Uterus (tissue), 4 donors: ENCODE results near the gene GIT2. TPM values are rescaled to one million over a fixed set of nuclear protein-coding genes. Genes with fewer than 3 reads are reported as not detected.

Experiments
- DNase-seq, 2 donors: peaks; one replicate each; pipeline ENCODE4 v3.0.0-alpha.2; 2019 to 2020
- H3K27ac ChIP-seq, 2 donors: fragments of 200-600 bp; sonication (generic); 1 replicate in 1 of 2; 2 replicates in 1 of 2; pipeline ENCODE4 v1.5.1; 2016 to 2018
- H3K27me3 ChIP-seq, 2 donors: fragments of 200-600 bp; sonication (generic); one replicate each; pipeline ENCODE4 v1.5.1; 2018 to 2019; ENCODE audit warnings: control low read depth in 1 of 2
- H3K36me3 ChIP-seq, 2 donors: fragments of 200-600 bp; sonication (generic); one replicate each; pipeline ENCODE4 v1.5.1; 2019; ENCODE audit warnings: control low read depth in 1 of 2
- H3K4me1 ChIP-seq, 2 donors: fragments of 200-600 bp; sonication (generic); one replicate each; pipeline ENCODE4 v1.5.1; 2018 to 2019; ENCODE audit warnings: control low read depth in 1 of 2
- H3K4me3 ChIP-seq, 2 donors: fragments of 200-600 bp; sonication (generic); 1 replicate in 1 of 2; 2 replicates in 1 of 2; pipeline ENCODE4 v1.5.1; 2018 to 2019; ENCODE audit warnings: mild to moderate bottlenecking in 1 of 2
- H3K9me3 ChIP-seq, 2 donors: fragments of 200-600 bp; sonication (generic); one replicate each; pipeline ENCODE4 v1.5.1; 2019; ENCODE audit warnings: control low read depth in 1 of 2
- POLR2A ChIP-seq, 2 donors: fragments of 450-650 bp; IDR thresholded peaks; one replicate each; pipeline ENCODE4 v1.6.1; 2016; ENCODE audit warnings: antibody characterized with exemption in 2 of 2, mild to moderate bottlenecking in 1 of 2, moderate library complexity in 1 of 2
- intact Hi-C: fragments of 100-400 bp; cut with DNase I; formaldehyde crosslinking; loops from one replicate; pipeline ENCODE4 v1.15.1; 2023; ENCODE audit warnings: low total_unique reads
- total RNA-seq, 4 donors: library from RNA; depleted of rRNA in 3 of 4; stranded (reverse); fragments of >200 nt in 3 of 4; gene quantifications; one replicate each; pipeline versions ENCODE4 v1.1.0 to v1.2.4, GENCODE V29; 2014 to 2023
- TF ChIP-seq, protein P1 (sequence below), 4 experiments: fragments of 200-600 bp in 2 of 4; fragments of 450-650 bp in 2 of 4; sonication (generic) in 2 of 4; IDR thresholded peaks; one replicate each; pipeline ENCODE4 v1.5.1; 2016 to 2019; ENCODE audit warnings: antibody characterized with exemption in 4 of 4, mild to moderate bottlenecking in 2 of 4, moderate library complexity in 1 of 4
- donor health status: DM: yes; HTN: yes; CAD: no.

GIT2 gene
- total RNA-seq, 4 donors from 2014 or later: 30.3 to 55.7 (median 47.0) TPM

DNA sequence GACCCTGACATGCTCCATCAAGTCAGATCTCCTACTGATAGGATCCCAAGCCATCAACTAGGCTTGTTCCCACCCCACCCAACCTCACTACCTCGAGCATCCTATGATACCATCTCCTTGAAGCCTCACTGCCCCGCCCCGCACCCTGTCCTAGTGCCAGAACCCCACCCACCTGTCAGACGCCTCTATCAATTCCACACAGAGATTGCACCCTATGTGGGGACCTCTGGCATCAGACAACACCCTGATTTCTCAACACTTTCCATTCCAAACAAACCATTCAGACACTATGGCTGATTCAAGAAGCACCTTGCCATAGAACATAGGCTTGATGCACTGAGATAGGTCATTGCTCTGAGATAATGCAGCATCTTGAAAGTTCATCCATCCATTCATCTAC, 112.7 kb downstream of the GIT2 start:
- no peak overlapping the region for H3K4me3 ChIP-seq
- intact Hi-C loops: loop anchor here (10.0 kb wide), 1 partner anchor 79 kb away; no protein-coding TSS in a partner anchor
- no peak for TF ChIP-seq POLR2A (IDR thresholded peaks at IDR 0.05)
- TF ChIP-seq, protein P1, sequence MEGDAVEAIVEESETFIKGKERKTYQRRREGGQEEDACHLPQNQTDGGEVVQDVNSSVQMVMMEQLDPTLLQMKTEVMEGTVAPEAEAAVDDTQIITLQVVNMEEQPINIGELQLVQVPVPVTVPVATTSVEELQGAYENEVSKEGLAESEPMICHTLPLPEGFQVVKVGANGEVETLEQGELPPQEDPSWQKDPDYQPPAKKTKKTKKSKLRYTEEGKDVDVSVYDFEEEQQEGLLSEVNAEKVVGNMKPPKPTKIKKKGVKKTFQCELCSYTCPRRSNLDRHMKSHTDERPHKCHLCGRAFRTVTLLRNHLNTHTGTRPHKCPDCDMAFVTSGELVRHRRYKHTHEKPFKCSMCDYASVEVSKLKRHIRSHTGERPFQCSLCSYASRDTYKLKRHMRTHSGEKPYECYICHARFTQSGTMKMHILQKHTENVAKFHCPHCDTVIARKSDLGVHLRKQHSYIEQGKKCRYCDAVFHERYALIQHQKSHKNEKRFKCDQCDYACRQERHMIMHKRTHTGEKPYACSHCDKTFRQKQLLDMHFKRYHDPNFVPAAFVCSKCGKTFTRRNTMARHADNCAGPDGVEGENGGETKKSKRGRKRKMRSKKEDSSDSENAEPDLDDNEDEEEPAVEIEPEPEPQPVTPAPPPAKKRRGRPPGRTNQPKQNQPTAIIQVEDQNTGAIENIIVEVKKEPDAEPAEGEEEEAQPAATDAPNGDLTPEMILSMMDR (IDR thresholded peaks at IDR 0.05): no peak
- H3K9me3 ChIP-seq: no peaks in the 10 kb centered on the region
- peaks cover 0 to 9% of the 10 kb centered on the region in 2 donors for H3K4me1 ChIP-seq
- H3K36me3 ChIP-seq: no peaks in the 10 kb centered on the region
- DNase-seq: no peak
- no peak overlapping the region for H3K27ac ChIP-seq
- H3K27me3 ChIP-seq: no peaks in the 10 kb centered on the region

DNA sequence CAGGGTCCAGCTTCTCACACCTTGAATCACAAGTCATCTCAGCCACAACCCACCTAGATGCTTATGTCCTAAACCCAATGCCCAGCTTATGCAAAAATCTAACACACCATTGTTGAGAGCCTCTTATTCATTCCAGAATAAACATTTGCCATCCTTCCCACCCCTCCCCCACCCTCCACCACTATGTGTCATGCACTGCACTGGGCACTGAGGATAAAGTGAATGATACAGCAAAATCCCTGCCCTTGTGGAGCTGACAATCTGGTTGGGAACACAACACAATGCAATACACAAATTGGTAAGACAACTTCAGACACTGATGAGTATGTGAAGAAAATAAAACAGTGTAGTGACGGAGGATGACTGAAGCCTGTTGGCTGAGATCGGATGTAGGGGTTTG, 114.4 kb downstream of the GIT2 start:
- Histone ChIP-seq H3K4me3 (no peak overlapping the region), H3K9me3 (no peaks in the 10 kb centered on the region), H3K27ac (no peak overlapping the region), H3K27me3 (no peaks in the 10 kb centered on the region), H3K36me3 (no peaks in the 10 kb centered on the region), H3K4me1 (peaks cover 0 to 9% of the 10 kb centered on the region in 2 donors)
- DNase-seq: no peak
- intact Hi-C loops: loop anchor here (10.0 kb wide), 1 partner anchor 77 kb away; no protein-coding TSS in a partner anchor
- no peak for TF ChIP-seq POLR2A (IDR thresholded peaks at IDR 0.05)
- TF ChIP-seq, protein P1 (IDR thresholded peaks at IDR 0.05): no peak

DNA sequence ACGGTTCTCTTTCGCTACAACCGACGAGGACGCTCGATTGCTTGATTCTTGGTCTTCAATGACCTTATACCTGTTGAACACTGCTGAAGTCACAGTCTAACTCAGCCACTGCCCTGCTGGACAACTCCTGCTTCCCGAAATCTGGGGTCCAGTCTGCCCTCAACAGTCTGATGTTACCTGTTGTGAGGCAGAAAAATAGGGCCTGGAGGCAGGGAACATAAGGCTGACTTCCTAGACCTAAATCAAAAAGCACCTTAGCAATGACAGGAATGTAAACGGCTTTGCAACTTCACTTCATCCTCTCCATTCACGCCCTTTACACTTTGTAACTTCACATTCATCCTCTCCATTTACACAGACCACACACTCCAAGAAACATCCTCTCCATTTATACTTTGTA, 115.2 kb downstream of the GIT2 start:
- H3K4me3 ChIP-seq: peak overlapping the region; percentile 37 to 90
- H3K27ac ChIP-seq: peak overlapping the region in 1 of 2 donors; percentile 72
- TF ChIP-seq POLR2A (IDR thresholded peaks at IDR 0.05): no peak
- H3K9me3 ChIP-seq: no peaks in the 10 kb centered on the region
- intact Hi-C loops: loop anchor here (10.0 kb wide), 1 partner anchor 76 kb away; no protein-coding TSS in a partner anchor
- H3K4me1 ChIP-seq: peaks cover 0 to 9% of the 10 kb centered on the region in 2 donors
- no peak for DNase-seq
- no peaks in the 10 kb centered on the region for H3K27me3 ChIP-seq
- no peaks in the 10 kb centered on the region for H3K36me3 ChIP-seq

DNA sequence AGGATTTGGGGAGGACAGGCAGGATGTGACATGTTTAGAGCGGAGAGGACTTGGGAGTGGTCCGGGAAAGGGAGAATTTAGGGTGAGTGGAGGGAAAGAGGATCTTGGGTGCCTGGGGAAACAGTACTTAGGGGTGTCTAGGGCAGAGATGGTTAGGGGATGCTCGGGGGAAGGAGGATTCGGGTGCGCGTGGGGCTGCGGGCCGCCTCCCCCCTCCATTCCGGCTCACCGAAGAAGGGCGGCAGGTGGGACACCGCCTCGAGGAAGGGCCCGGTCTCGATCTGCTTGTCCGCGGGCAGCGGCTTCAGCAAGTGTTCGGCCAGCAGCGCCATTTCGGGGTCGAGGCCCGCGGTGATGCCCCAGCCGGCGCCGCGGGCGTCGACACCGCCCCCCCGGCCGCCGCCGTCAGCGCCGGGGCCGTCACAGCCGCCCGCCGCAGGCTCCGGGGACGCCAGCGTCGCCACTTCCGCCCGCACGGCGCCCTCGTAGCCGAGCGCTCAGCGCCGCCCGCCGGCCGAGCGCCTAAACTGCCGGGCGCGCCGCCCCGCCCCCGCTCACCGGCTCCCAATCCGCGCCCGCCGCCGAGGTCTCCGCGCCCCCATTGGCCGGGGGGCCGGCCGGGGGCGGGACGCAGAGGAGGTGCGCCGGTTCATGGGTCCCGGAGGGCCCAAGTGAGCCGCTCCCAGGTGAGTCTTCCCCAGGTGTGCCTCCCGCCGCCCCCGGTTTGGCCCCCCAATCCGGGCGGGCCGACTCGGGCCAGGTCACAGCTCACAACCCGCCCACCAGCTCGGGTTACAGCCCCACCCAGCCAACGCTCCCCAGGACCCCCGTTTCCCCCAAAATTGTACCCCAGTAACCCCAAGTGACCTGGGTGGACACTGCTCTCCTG, 115.9 kb downstream of the GIT2 start, which contains the start of gene GLTP:
TSS of gene GLTP (minus strand) at position 499 of the 889 bp plus-strand sequence. CDS start at position 332, 167 bp downstream.
- peak within 1 kb of the TSS; percentile 77 to 90 for H3K4me3 ChIP-seq
- H3K27ac ChIP-seq: peak within 1 kb of the TSS; percentile 72 to 82
- peak; percentile 70 to 87 for DNase-seq
- H3K9me3 ChIP-seq: no peaks in the 10 kb centered on the region
- peak; percentile 33 to 72 for TF ChIP-seq POLR2A (IDR thresholded peaks at IDR 0.05)
- TF ChIP-seq, protein P1 (IDR thresholded peaks at IDR 0.05): peak in 3 of 4 experiments; percentile 85 to 99 (median 98)
- no peaks in the 10 kb centered on the region for H3K27me3 ChIP-seq
- peaks cover 0 to 9% of the 10 kb centered on the region in 2 donors for H3K4me1 ChIP-seq
- no peaks in the 10 kb centered on the region for H3K36me3 ChIP-seq
- intact Hi-C loops: loop anchor here (10.0 kb wide), 1 partner anchor 75 kb away; no protein-coding TSS in a partner anchor

Other genes starting within 250 kb of the GIT2 start
- gene TRPV4, start 163.0 kb downstream of the GIT2 start, total RNA-seq: under 1 TPM in 2 of 4 donors, not detected in 2; 0.34 to 0.55 TPM
- 10 to 100 TPM in 3 of 4 donors, 1 to 10 TPM in 1; 8.7 to 53.9 (median 24.6) TPM for gene GLTP, start 115.8 kb downstream of the GIT2 start, total RNA-seq
- 10 to 100 TPM in 3 of 4 donors, 1 to 10 TPM in 1; 5.9 to 19.0 (median 12.8) TPM for gene TCHP, start 96.1 kb downstream of the GIT2 start, total RNA-seq
- gene ANKRD13A, start 3.1 kb upstream of the GIT2 start, total RNA-seq: 10 to 100 TPM; 13.1 to 54.3 (median 37.7) TPM
- gene C12orf76, start 52.2 kb upstream of the GIT2 start, total RNA-seq: 10 to 100 TPM; 18.2 to 35.5 (median 28.4) TPM
- gene IFT81, start 128.0 kb upstream of the GIT2 start, total RNA-seq: 10 to 100 TPM in 3 of 4 donors, 1 to 10 TPM in 1; 6.9 to 40.6 (median 20.7) TPM